Chondrocyte (in vitro differentiated cells): Measurements from ENCODE around the gene ERI2. TPM values are rescaled to one million over a fixed set of nuclear protein-coding genes. Genes with fewer than 3 reads are reported as not detected.

Experiments
- DNase-seq: peaks from one replicate; pipeline ENCODE4 v3.0.0; 2021; ENCODE audit warnings: mixed read lengths, low spot score
- H3K27ac Mint-ChIP-seq: one replicate; pipeline ENCODE4 v1.8.0; 2021; ENCODE audit warnings: mild to moderate bottlenecking, moderate library complexity, mixed read lengths; ENCODE audit not compliant: unreplicated experiment
- H3K27me3 Mint-ChIP-seq: 2 replicates; pipeline ENCODE4 v1.8.0; 2021; ENCODE audit warnings: low read depth, mixed read lengths
- H3K36me3 Mint-ChIP-seq: 2 replicates; pipeline ENCODE4 v1.8.0; 2021; ENCODE audit warnings: low read depth, mixed read lengths
- H3K4me1 Mint-ChIP-seq: 2 replicates; pipeline ENCODE4 v1.8.0; 2021; ENCODE audit warnings: low read depth, mild to moderate bottlenecking, mixed read lengths
- H3K4me3 Mint-ChIP-seq: one replicate; pipeline ENCODE4 v1.8.0; 2021; ENCODE audit warnings: mild to moderate bottlenecking, moderate library complexity, mixed read lengths; ENCODE audit not compliant: unreplicated experiment
- H3K9me3 Mint-ChIP-seq: 2 replicates; pipeline ENCODE4 v1.8.0; 2021; ENCODE audit warnings: low read depth, mixed read lengths
- CTCF ChIP-seq: fragments of 200-600 bp; sonication (generic); IDR thresholded peaks from 2 replicates; pipeline ENCODE4 v1.5.0; 2021; ENCODE audit warnings: antibody characterized with exemption, mild to moderate bottlenecking, moderate library complexity
- total RNA-seq: library from RNA; stranded (reverse); gene quantifications from 3 replicates; pipeline ENCODE4 v1.2.1, GENCODE V29; 2021

The ERI2 gene
- total RNA-seq, 1 donor from 2014 or later = 11.5 TPM

DNA sequence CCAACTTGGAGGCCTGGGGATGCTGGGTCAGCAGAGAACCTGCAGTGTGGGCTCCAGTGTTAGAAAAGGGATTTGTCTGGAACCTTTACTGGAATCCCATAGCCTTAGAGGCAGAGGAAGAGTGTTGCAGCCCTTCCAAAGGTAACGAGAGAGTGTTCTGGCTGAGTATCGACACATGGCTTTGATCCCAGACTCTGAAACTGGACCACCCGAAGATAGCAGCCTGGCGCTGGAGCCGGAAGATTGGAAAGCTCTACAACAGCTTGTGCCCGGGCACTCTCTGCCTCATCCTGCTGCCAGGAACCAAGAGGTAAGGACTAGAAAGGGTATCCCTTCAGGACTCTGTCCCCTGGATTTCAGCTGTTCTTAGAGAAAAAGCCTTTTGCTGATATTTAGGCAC is 39.8 kb upstream of the ERI2 start:
- H3K27me3 Mint-ChIP-seq = no peaks in the 10 kb centered on the region

GRCh38 chr16:20844588-20844987 is 38.3 kb upstream of the ERI2 start:
- no peak for DNase-seq
- H3K4me1 Mint-ChIP-seq = peaks cover 1% of the 10 kb centered on the region
- H3K9me3 Mint-ChIP-seq = no peaks in the 10 kb centered on the region
- H3K27me3 Mint-ChIP-seq = no peaks in the 10 kb centered on the region
- H3K27ac Mint-ChIP-seq = no peak overlapping the region
- TF ChIP-seq CTCF = no peak
- no peak overlapping the region for H3K4me3 Mint-ChIP-seq
- H3K36me3 Mint-ChIP-seq = peaks cover 13% of the 10 kb centered on the region

More for the DNA sequence above, 39.8 kb upstream of the ERI2 start:
- Mint-ChIP-seq H3K9me3 (no peaks in the 10 kb centered on the region), H3K27ac (no peak overlapping the region), H3K4me3 (no peak overlapping the region), H3K36me3 (peaks cover 9% of the 10 kb centered on the region), H3K4me1 (peaks cover 16% of the 10 kb centered on the region)
- TF ChIP-seq CTCF = no peak
- DNase-seq = no peak

DNA sequence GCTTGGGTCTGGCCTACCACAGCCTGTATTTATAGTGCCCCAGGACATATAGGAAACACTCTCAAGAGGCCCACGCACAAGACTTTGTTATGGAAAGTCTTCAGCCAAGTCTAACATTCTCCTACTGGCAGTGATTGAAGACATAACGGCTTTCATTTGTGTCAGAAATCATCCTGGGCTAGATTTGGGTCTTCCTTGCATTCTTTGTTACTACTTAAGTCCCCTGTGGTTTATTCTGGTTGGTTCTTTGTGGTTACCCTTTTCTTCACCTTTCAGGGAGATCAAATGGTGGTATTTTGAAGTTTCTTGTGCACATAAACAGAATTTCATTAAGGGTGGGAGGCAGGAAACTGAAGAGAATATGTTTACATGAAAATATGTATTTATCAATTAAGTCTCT is 37.8 kb upstream of the ERI2 start:
- no peak overlapping the region for H3K4me3 Mint-ChIP-seq
- H3K36me3 Mint-ChIP-seq = peaks cover 13% of the 10 kb centered on the region
- no peak for DNase-seq
- H3K27ac Mint-ChIP-seq = no peak overlapping the region
- no peaks in the 10 kb centered on the region for H3K27me3 Mint-ChIP-seq
- no peaks in the 10 kb centered on the region for H3K9me3 Mint-ChIP-seq
- no peak for TF ChIP-seq CTCF
- no peaks in the 10 kb centered on the region for H3K4me1 Mint-ChIP-seq

DNA sequence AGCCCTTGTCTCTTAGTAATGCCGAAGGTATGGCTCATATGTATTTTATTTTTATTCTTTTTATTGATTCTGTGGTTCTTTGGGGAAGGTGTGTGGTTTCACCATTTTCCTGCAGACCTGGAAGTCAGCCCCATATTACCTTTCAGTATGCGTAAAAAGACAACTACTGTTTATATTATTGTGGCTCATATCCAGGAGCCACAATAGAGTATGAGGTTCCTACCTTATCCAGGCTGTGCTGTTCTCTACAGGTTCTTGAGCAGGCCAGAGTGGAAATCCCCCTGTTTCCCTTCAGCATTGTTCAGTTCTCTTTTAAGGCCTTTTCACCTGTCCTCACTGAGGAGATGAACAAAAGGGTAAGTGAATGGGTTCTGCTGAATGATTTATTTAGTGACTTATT is 33.2 kb upstream of the ERI2 start:
- H3K4me1 Mint-ChIP-seq = no peaks in the 10 kb centered on the region
- no peaks in the 10 kb centered on the region for H3K27me3 Mint-ChIP-seq
- H3K36me3 Mint-ChIP-seq = peaks cover 25% of the 10 kb centered on the region
- DNase-seq = no peak
- peaks cover 16% of the 10 kb centered on the region for H3K9me3 Mint-ChIP-seq
- H3K27ac Mint-ChIP-seq = no peak overlapping the region
- TF ChIP-seq CTCF = no peak
- H3K4me3 Mint-ChIP-seq = no peak overlapping the region

GRCh38 chr16:20838240-20838639 is 32.0 kb upstream of the ERI2 start:
- DNase-seq = no peak
- TF ChIP-seq CTCF = no peak
- H3K4me1 Mint-ChIP-seq = peaks cover 2% of the 10 kb centered on the region
- H3K27ac Mint-ChIP-seq = no peak overlapping the region
- no peaks in the 10 kb centered on the region for H3K27me3 Mint-ChIP-seq
- H3K4me3 Mint-ChIP-seq = no peak overlapping the region
- peaks cover 18% of the 10 kb centered on the region for H3K9me3 Mint-ChIP-seq
- H3K36me3 Mint-ChIP-seq = peaks cover 29% of the 10 kb centered on the region
